Cerebellar cortex (tissue), 1 donor: ENCODE measurements around the gene PTPRN2.

ENCODE experiments used
- DNase-seq: peaks from one replicate; pipeline ENCODE4 v3.0.0-alpha.2; 2015; ENCODE audit warnings: low spot score

The PTPRN2 gene

GRCh38 chr7:157634401-157635147 is 953.0 kb downstream of the PTPRN2 start:
- no peak for DNase-seq

DNA sequence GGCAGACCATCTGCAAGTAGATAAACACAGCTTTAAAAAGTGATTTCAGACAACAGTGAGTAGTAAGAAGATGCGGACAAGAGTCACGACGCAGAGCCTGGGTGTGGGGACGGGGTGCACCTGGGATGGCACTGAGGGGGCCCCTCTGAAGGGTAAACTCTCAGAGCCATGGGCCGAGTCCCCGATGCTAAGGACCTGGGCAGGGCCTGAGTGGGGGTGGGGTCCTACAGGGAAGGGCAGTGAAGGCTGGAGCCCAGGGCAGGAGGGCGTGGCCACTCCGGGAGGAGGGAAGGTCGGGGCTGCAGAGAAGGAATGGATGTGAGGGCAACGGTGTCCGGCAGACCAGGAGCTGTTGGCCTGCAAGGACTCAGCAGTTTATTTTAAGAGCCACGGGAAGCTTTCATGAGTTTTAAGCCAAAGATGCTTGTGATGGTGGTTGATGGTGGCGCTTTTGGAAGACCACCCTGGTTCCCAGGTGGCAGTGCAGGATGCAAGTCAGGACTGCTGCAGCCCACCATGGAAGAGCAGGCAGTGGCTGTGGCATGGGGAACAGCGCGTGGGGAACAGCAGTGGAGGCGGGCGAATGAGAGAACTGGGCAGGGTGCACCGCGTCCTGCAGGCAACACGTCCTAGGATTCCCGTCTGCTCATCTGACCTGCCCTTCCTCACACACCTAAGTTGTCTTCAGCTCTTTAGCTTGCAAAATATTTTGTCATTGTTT is 954.0 kb downstream of the PTPRN2 start:
- DNase-seq = no peak

GRCh38 chr7:157630301-157630853 is 957.2 kb downstream of the PTPRN2 start:
- DNase-seq = no peak

DNA sequence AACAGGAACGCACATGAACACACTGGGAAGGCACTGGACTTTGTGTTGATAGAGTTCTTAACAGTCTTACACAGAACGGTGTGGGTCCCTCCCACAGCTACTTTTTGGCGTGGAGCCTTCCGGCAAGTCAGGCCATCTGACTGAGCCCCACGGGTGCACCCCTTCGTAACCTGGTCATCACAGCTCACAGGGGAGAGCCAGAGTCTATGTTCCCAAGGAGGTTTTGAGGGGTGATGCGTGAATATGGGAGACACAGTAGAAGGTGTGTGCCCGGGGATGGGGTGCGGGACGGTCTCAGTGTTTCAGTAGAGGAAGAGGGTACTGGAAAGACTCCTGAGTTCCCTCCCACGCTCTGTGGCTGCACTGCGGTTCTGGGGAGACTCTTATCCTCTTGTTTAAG is 959.2 kb downstream of the PTPRN2 start:
- DNase-seq = no peak

- DNase-seq = no peak
Observed at GRCh38 chr7:157627646-157628045, 960.0 kb downstream of the PTPRN2 start.

DNA sequence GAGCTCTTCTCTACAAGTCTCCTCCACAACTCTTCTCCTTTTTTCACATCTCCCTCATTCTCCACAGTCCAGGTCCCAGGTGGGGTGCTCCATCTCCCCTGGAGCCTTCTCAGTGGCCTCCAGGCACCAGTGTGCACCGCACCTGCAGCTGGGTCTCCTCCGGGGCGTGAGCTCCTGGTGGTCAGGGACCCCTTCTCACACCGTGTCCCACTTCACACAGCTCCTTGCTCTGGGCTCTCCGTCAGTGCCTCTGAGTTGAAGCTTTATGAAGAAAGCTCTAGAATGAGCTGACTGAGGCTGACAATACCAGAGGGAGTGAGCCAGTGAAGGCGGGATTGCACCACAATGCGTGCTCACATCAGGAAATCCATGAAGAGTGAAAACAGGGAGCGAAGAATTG is 960.6 kb downstream of the PTPRN2 start:
- DNase-seq = no peak

DNA sequence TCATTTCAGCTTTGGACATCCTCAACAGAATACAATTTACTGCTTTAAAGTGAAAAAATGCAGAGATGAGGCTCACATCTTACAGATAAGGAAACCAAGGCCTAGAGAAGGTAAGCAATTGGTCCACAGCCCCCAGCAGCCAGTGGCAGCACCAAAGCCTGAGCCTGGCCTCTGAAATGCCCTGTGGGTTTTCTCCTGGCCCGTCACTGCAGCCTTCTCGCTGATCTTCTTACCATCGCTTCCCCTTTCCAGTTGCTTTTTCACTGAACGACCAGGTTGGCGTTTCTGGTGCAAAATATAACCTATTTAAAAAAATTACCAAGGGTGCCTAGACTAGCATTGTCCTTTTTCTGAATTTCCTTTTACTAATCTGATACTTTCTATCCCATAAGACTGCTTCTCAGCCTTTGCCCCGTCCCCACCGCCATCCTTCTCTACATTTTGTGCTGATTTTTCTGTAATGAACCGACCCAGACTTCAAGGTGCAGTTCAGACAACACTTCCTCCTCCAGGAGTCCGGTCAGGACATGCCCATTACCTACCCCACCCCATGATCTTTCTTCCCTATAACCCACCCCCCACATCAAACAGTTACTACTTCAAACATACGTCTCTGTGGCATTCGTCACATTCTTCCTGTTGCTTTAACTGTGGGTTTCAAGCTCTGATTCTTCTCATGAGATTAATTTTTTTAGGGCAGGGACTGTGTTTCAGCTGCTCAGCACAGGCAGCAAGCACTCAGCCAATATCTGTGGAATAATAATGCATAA is 961.5 kb downstream of the PTPRN2 start:
- DNase-seq = no peak

DNA sequence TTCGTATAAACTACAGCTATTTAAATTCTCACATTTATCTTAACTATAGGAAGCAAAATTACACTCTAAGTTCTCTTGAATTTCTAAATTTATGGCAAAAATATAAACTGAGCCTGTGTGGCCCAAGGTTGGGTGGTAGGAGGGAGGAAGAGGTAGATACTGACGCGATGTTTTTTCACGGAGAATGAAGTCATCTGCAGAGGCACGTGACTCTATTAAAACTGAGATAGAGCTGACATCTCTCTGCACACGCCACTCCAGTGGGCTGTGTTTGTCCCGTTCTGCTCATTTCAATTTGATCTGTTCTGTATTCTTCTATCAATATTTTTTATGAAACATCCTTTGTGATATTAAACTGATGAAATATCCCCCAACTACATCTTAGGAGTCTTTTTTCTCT is 964.1 kb downstream of the PTPRN2 start:
- DNase-seq = no peak

DNA sequence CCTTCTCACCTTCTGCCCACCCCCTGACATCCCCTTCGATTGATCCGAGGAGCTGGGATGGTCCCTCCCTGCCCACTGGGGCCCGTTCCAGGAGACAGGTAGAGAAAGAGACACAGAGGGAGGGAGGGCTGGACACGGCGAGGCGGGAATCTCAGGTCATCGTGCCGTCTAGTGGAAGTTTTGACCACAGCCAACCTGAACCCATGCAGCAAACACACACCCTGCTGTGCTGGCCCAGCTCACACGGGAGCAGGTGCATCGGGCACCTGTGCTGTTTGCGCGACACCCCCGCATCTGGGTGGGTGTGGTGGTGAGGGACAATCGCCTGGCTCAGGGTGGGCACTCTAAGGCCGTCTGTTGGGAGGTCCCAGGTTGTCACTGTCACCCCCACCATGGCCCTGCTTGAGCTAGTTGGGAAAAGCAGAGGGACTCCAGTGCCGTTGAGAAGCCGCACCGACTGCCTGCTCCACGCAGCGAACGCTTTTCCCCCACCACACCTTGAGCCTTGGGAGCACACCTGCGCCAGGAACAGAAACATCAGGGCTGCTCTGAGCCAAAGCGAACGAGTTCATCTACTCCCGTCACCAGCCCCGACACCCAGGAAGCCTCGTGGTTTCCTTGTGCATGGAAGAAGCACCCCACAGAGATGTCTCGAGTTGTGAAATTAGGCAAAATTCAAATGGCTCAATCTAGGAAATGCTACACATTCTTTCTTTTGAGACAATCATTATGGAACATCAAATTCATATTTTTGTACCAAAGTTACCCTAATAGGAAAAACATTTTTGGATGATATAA is 965.0 kb downstream of the PTPRN2 start:
- DNase-seq = no peak

GRCh38 chr7:157622000-157622399 is 965.6 kb downstream of the PTPRN2 start:
- DNase-seq = no peak

GRCh38 chr7:157621131-157621681 is 966.4 kb downstream of the PTPRN2 start:
- DNase-seq = no peak

- no peak for DNase-seq
Observed at GRCh38 chr7:157620616-157621015, 967.0 kb downstream of the PTPRN2 start.

DNA sequence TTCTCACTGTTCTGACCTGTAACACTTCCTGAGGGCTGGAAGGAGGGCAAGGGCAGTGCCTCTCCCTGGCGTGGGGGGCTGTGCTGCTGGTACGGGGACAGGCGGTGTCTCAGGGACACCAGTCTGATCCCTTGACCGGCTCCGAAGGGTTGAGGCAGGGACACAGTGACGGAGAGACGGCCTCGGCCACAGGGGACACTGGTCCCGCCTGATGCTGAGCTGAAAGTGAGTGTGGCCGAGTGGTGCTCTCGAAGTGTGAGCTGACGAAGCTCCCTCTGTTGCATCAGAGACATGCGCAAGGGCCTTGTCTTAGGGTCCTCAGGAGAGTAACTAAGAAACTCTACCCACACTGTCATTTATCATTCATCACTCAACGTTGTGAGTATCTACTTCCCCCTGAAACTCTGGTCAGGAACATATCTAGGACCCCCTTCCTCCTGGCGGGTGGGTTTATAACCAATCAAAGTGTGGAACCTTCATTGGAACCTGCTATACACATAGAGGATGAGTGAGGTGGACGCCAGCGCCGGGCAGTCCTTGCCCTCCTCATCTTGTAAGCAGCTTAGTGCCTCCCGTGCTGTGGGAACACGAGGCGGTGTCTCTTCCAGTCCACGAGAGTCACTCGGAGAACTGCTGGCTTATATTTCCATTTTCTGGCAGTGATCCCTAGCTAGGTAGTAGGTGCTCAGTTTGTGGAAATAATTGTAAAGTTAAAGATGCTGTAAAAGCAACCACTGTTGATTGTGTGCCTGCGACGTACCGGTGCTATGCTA is 967.7 kb downstream of the PTPRN2 start:
- no peak for DNase-seq

- DNase-seq = no peak
Observed at GRCh38 chr7:157618823-157619606, 968.6 kb downstream of the PTPRN2 start.

- DNase-seq = no peak
Observed at GRCh38 chr7:157618091-157618726, 969.4 kb downstream of the PTPRN2 start.

DNA sequence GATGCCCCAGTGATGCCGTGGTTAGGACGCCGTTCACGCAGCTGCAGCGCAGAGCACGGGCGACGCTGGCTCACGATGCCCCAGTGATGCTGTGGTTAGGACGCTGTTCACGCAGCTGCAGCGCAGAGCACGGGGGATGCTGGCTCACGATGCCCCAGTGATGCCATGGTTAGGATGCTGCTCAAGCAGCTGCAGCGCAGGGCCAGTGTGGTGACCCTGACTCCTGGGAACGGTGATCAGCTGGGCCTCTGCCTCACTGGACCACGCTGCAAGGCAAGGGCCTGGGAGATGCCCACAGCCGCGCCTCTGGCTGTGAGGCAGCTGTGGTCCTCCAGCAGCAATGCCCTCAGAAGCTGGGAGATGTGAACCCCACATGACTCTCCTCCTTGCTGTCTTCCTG is 970.2 kb downstream of the PTPRN2 start:
- no peak for DNase-seq

GRCh38 chr7:157616931-157617330 is 970.7 kb downstream of the PTPRN2 start:
- DNase-seq = no peak

DNA sequence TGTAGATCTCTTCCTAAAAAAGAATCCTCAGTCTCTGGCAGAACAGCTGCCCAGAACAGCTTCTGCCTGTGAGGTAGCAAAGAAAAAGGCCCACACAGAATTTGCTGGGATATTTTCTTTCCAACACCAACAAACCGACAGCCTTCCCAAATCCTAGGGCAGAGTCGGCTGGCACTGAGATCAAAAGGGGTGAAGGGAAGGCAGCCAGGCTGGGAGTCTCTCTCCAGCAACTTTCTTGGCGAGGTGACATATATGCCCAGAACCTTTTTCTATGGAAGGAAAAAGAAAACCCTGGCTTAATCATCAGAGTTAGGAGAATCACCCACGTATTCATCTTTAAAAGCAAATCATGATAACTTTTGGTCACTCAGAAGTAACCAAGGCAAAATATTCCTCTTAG is 971.2 kb downstream of the PTPRN2 start:
- DNase-seq = no peak

DNA sequence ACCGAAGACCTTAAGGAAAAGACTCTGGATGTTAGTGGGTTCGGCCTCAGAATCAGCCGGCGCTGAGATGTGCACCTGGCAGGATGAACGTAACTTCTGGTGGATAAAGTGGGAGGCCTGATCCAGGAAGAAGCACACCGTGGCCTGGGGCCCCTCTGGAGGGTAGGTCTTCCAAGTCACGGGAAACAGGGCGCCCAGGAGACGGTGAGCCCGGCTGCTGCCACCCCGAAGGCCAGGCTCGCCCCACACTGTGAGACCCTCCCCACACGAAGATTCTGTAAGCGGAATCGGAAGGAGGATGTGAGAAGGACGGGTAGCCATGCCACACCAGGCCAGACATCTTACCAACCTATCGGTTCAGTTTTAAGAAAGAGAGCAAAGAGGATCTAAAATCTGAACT is 971.8 kb downstream of the PTPRN2 start:
- no peak for DNase-seq
